H9 (cell line): ENCODE results near the gene ZNF618. TPM values are rescaled to one million over a fixed set of nuclear protein-coding genes. Genes with fewer than 3 reads are reported as not detected.

Experiments
- DNase-seq: peaks from one replicate; pipeline ENCODE4 v3.0.0-alpha.2; 2017
- H2AFZ ChIP-seq: one replicate; pipeline ENCODE4 v1.6.1; 2013; ENCODE audit warnings: mild to moderate bottlenecking, low read length, control low read depth, moderate library complexity
- H2AK5ac ChIP-seq: 2 replicates; pipeline ENCODE4 v1.6.1; 2013; ENCODE audit warnings: low read length, control low read depth, mixed read lengths; ENCODE audit not compliant: insufficient read length
- H2BK120ac ChIP-seq: one replicate; pipeline ENCODE4 v1.6.1; 2013; ENCODE audit warnings: low read depth, mild to moderate bottlenecking, low read length, control low read depth, inconsistent platforms; ENCODE audit not compliant: poor library complexity, severe bottlenecking
- H2BK12ac ChIP-seq: 2 replicates; pipeline ENCODE4 v1.6.1; 2013; ENCODE audit warnings: low read length, control low read depth, mixed read lengths, low read depth; ENCODE audit not compliant: insufficient read length
- H2BK15ac ChIP-seq: 2 replicates; pipeline ENCODE4 v1.6.1; 2013; ENCODE audit warnings: low read depth, low read length, control low read depth
- H2BK20ac ChIP-seq: one replicate; pipeline ENCODE4 v1.6.1; 2013; ENCODE audit warnings: low read depth, mild to moderate bottlenecking, low read length, control low read depth, inconsistent platforms; ENCODE audit not compliant: poor library complexity, severe bottlenecking
- H2BK5ac ChIP-seq: 2 replicates; pipeline ENCODE4 v1.6.1; 2013; ENCODE audit warnings: low read length, control low read depth, mixed read lengths; ENCODE audit not compliant: insufficient read length
- H3K14ac ChIP-seq: 2 replicates; pipeline ENCODE4 v1.6.1; 2013; ENCODE audit warnings: low read length, control low read depth; ENCODE audit not compliant: insufficient read depth
- H3K18ac ChIP-seq: 2 replicates; pipeline ENCODE4 v1.6.1; 2013; ENCODE audit warnings: low read depth, mild to moderate bottlenecking, mixed read lengths, low read length, control low read depth; ENCODE audit not compliant: insufficient read length
- H3K23ac ChIP-seq: 2 replicates; pipeline ENCODE4 v1.6.1; 2013; ENCODE audit warnings: low read length, control low read depth, mixed read lengths, low read depth; ENCODE audit not compliant: insufficient read length
- H3K23me2 ChIP-seq: 2 replicates; pipeline ENCODE4 v1.6.1; 2013; ENCODE audit warnings: low read depth, mild to moderate bottlenecking, mixed read lengths, low read length, control low read depth; ENCODE audit not compliant: insufficient read length, poor library complexity, severe bottlenecking
- H3K27ac ChIP-seq: 2 replicates; pipeline ENCODE4 v1.5.1; 2013; ENCODE audit warnings: low read length, control low read depth, mixed read lengths, low read depth; ENCODE audit not compliant: insufficient read length
- H3K27me3 ChIP-seq: 2 replicates; pipeline ENCODE4 v1.6.1; 2013; ENCODE audit warnings: low read length, control low read depth, inconsistent platforms; ENCODE audit not compliant: insufficient read depth
- H3K4ac ChIP-seq: 2 replicates; pipeline ENCODE4 v1.6.1; 2013; ENCODE audit warnings: low read depth, mild to moderate bottlenecking, control low read depth, inconsistent platforms, low read length, moderate library complexity
- H3K4me1 ChIP-seq: 2 replicates; pipeline ENCODE4 v1.6.1; 2013; ENCODE audit warnings: low read length, control low read depth, inconsistent platforms; ENCODE audit not compliant: insufficient read depth
- H3K4me2 ChIP-seq: 2 replicates; pipeline ENCODE4 v1.6.1; 2013; ENCODE audit warnings: low read length, control low read depth, mixed read lengths; ENCODE audit not compliant: insufficient read length, insufficient read depth
- H3K56ac ChIP-seq: 2 replicates; pipeline ENCODE4 v1.6.1; 2013; ENCODE audit warnings: low read depth, mild to moderate bottlenecking, mixed read lengths, low read length, control low read depth; ENCODE audit not compliant: insufficient read length
- H3K79me1 ChIP-seq: 2 replicates; pipeline ENCODE4 v1.6.1; 2013; ENCODE audit warnings: low read depth, mild to moderate bottlenecking, moderate library complexity, low read length, control low read depth, inconsistent platforms; ENCODE audit not compliant: insufficient read depth, poor library complexity, severe bottlenecking
- H3K79me2 ChIP-seq: 2 replicates; pipeline ENCODE4 v1.6.1; 2013; ENCODE audit warnings: low read length, control low read depth, inconsistent platforms; ENCODE audit not compliant: insufficient read depth
- H3K9ac ChIP-seq: 2 replicates; pipeline ENCODE4 v1.6.1; 2013; ENCODE audit warnings: low read length, control low read depth, mixed read lengths; ENCODE audit not compliant: insufficient read length; ENCODE audit errors: extremely low read depth
- H3K9me3 ChIP-seq: one replicate; pipeline ENCODE4 v1.6.1; 2013; ENCODE audit warnings: low read depth, low read length, inconsistent platforms; ENCODE audit not compliant: control insufficient read depth
- H3T11ph ChIP-seq: one replicate; pipeline ENCODE4 v1.6.1; 2013; ENCODE audit warnings: mild to moderate bottlenecking, low read length, control low read depth, inconsistent platforms
- H4K20me1 ChIP-seq: one replicate; pipeline ENCODE4 v1.6.1; 2013; ENCODE audit not compliant: control insufficient read depth, insufficient read length, insufficient read depth
- H4K5ac ChIP-seq: 2 replicates; pipeline ENCODE4 v1.6.1; 2013; ENCODE audit warnings: low read depth, mild to moderate bottlenecking, mixed read lengths, low read length, control low read depth; ENCODE audit not compliant: insufficient read length
- H4K8ac ChIP-seq: replicated peaks from 2 replicates; pipeline ENCODE4 v1.6.1; 2013; ENCODE audit warnings: low read length, control low read depth, mixed read lengths, low read depth; ENCODE audit not compliant: insufficient read length
- H4K91ac ChIP-seq: 2 replicates; pipeline ENCODE4 v1.6.1; 2013; ENCODE audit warnings: low read depth, mild to moderate bottlenecking, moderate library complexity, mixed read lengths, low read length, control low read depth; ENCODE audit not compliant: insufficient read length
- H3K27ac Mint-ChIP-seq, 3 experiments: 2 replicates in 2 of 3; 3 replicates in 1 of 3; pipeline ENCODE4 v1.8.0; 2020 to 2021; ENCODE audit warnings: mixed read lengths in 3 of 3, mild to moderate bottlenecking in 1 of 3, moderate library complexity in 1 of 3
- H3K27me3 Mint-ChIP-seq: 2 replicates; pipeline ENCODE4 v1.8.0; 2021; ENCODE audit warnings: low read depth, mild to moderate bottlenecking, moderate library complexity, mixed read lengths
- H3K36me3 Mint-ChIP-seq, 3 experiments: 2 replicates in 2 of 3; 3 replicates in 1 of 3; pipeline ENCODE4 v1.8.0; 2020 to 2021; ENCODE audit warnings: low read depth in 3 of 3, mixed read lengths in 3 of 3; ENCODE audit not compliant: insufficient read depth in 1 of 3
- H3K4me1 Mint-ChIP-seq, 2 experiments: 2 replicates each; pipeline ENCODE4 v1.8.0; 2020; ENCODE audit warnings: mixed read lengths in 2 of 2
- H3K4me3 Mint-ChIP-seq, 2 experiments: 2 replicates in 1 of 2; 3 replicates in 1 of 2; pipeline ENCODE4 v1.8.0; 2020 to 2021; ENCODE audit warnings: mild to moderate bottlenecking in 2 of 2, mixed read lengths in 2 of 2, moderate library complexity in 1 of 2
- H3K9me3 Mint-ChIP-seq, 2 experiments: 2 replicates in 1 of 2; 3 replicates in 1 of 2; pipeline ENCODE4 v1.8.0; 2020; ENCODE audit warnings: mild to moderate bottlenecking in 2 of 2, mixed read lengths in 2 of 2, moderate library complexity in 1 of 2
- CTCF ChIP-seq: fragments of 200-600 bp; sonication (generic); conservative IDR thresholded peaks from 3 replicates; pipeline ENCODE4 v1.8.0; 2021; ENCODE audit warnings: antibody characterized with exemption, mild to moderate bottlenecking
- WGBS: extraction: QIAGEN DNeasy Blood & Tissue Kit; methylation state at CpG from one replicate; pipeline ENCODE4 v1.1.7; 2013; ENCODE audit warnings: missing lambda C conversion rate, low lambda C conversion rate, mixed read lengths; ENCODE audit not compliant: insufficient read length; ENCODE audit errors: extremely low coverage; 5-methylcytosine and 5-hydroxymethylcytosine counted together
- total RNA-seq: library from RNA; stranded (reverse); gene quantifications from 2 replicates; pipeline ENCODE4 v1.2.1, GENCODE V29; 2021

Gene ZNF618
- total RNA-seq, 1 experiment from 2014 or later = 13.6 TPM

GRCh38 chr9:114053246-114054005, 177.3 kb downstream of the ZNF618 start:
- H3K4me2 ChIP-seq = no peak overlapping the region
- no peak overlapping the region for H3K9ac ChIP-seq
- no peak overlapping the region for H2BK20ac ChIP-seq
- no peak overlapping the region for H4K8ac ChIP-seq
- H3K36me3 Mint-ChIP-seq = peaks cover 16 to 52% (median 43%) of the 10 kb centered on the region in 3 experiments; a peak in 6 of 7 replicates
- H2BK12ac ChIP-seq = no peak overlapping the region
- H3K4me1 Mint-ChIP-seq = peaks cover 2 to 11% of the 10 kb centered on the region in 2 experiments
- no peak overlapping the region for H2BK15ac ChIP-seq
- no peaks in the 10 kb centered on the region for H3K23me2 ChIP-seq
- no peak overlapping the region for H2BK120ac ChIP-seq
- H3K23ac ChIP-seq = no peak overlapping the region
- H3K14ac ChIP-seq = no peak overlapping the region
- no peaks in the 10 kb centered on the region for H3K4me1 ChIP-seq
- H2AK5ac ChIP-seq = no peak overlapping the region
- H3K27ac Mint-ChIP-seq = no peak overlapping the region
- H3K9me3 ChIP-seq = no peaks in the 10 kb centered on the region
- H3K9me3 Mint-ChIP-seq = no peaks in the 10 kb centered on the region; a peak in 1 of 5 replicates
- H2AFZ ChIP-seq = no peak overlapping the region
- no peak for TF ChIP-seq CTCF
- no peak overlapping the region for H3K27ac ChIP-seq
- no peak overlapping the region for H3T11ph ChIP-seq
- no peak overlapping the region for H3K4me3 Mint-ChIP-seq
- H2BK5ac ChIP-seq = no peak overlapping the region
- DNase-seq = peak; percentile 17
- no peak overlapping the region for H3K56ac ChIP-seq
- no peak overlapping the region for H4K5ac ChIP-seq
- no peaks in the 10 kb centered on the region for H4K20me1 ChIP-seq
- no peak overlapping the region for H3K18ac ChIP-seq
- no peak overlapping the region for H4K91ac ChIP-seq
- no peaks in the 10 kb centered on the region for H3K27me3 ChIP-seq
- H3K27me3 Mint-ChIP-seq = no peaks in the 10 kb centered on the region
- no peak overlapping the region for H3K4ac ChIP-seq
- no CpG with 5 or more reads among the region's 8 CpGs for WGBS
- no peaks in the 10 kb centered on the region for H3K79me1 ChIP-seq
- no peaks in the 10 kb centered on the region for H3K79me2 ChIP-seq
